Activated CD8-positive, alpha-beta memory T cell treated with anti-CD3 and anti-CD28 coated beads, Interleukin-2, amount 50 U/mL, for 24 hours (primary cell): ENCODE results near the gene GALNS.
"Not testable (repeated sequence)": the region's sequence is repeated elsewhere in the genome, so short reads cannot be mapped to it uniquely, and the experiment has no call there.

Source experiments
- DNase-seq: peaks from one replicate; pipeline ENCODE4 v3.0.0-alpha.2; 2020; ENCODE audit errors: extremely low read depth

Gene GALNS

DNA sequence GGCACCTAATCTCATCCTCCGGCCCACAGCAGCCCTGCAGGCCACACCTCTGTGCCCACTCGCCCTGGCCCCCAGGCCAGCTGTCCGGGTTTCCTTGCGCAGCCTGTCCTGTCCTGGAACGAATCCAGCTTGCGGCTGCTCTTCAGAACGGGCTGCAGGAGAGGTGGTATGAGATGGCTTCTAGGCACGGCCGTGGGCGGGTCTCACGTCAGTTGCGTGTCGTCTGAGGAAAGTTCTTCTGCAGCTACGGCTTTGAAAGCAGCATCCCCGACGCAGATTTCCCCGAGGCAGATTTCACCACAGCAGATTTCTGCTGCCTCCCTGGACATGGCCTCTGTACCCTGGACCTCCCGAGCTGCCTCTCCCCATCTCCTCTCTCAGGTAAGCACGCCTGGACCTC is 18.2 kb downstream of the GALNS start:
- no peak for DNase-seq

DNA sequence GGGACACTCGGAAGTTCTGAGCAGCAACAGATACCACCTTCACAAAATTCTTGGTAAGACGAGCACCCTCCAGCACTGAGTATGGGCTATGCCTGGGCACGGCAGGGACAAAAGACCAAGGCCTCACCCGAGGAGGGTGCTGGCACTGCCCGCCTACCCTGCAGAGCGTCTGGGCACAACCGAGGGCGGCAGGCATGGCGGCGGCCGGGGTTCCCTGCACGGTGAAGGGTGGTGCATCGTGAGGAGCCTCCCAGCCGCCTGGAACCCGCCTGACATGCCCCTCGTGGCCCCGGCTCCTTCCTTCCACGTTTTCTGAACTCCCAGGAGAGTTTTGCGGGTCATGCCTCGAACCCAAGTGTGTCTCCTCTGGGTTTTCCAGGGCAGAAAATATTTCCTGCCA is 18.9 kb downstream of the GALNS start:
- no peak for DNase-seq

DNA sequence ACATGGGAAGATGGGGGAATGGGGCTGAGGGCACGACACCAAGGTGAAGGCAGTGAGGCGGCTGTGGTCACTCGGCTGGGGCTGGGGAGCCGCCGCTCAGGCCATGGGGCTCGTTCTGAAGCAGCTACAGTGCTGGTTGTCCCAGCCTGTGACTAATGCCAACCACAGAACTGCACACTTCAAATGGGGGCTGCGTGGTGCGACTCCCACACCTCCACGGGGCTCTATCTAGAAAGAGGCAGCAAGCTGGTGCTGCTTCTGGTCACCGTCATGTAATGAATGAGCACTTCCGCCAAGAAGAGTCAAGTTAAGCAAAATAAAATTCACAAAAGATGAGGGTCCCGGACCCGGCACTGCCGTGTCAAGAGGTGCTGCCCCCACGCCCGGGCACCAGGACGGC is 20.0 kb downstream of the GALNS start:
- no peak for DNase-seq

DNA sequence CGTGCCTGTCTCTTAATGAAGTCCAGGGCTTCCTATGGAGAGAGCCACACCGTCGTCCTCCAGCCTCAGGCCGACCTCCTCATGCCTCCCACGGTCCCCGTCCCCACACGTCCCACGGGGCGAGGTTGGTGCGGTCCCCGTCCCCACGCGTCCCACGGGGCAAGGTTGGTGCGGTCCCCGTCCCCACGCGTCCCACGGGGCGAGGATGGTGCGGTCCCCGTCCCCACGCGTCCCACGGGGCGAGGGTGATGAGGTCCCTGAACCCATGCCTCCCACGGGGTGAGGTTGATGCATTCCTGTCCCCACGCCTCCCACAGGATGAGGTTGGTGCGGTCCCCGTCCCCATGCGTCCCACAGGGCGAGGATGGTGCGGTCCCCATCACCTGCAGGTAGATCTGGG is 20.9 kb downstream of the GALNS start:
- DNase-seq = no peak

DNA sequence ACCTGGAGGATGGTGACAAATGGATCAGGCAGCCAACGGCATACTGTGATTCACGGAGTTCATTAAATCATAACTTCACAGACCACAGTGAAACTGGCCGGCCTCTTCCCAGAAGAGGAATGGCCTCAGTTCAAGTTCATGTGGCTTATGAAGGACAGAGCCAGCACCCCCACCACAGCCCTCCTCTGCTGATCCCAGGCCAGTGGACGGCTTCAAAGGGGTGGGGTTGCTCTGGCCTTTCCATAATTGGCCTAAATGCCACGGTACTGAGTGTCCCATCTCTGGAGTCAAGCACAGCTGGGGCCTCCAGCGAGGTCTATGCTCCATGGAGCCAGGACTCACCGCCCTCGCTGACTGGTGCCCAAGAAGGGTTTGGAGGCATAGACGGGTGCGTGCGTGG is 21.4 kb downstream of the GALNS start:
- no peak for DNase-seq

DNA sequence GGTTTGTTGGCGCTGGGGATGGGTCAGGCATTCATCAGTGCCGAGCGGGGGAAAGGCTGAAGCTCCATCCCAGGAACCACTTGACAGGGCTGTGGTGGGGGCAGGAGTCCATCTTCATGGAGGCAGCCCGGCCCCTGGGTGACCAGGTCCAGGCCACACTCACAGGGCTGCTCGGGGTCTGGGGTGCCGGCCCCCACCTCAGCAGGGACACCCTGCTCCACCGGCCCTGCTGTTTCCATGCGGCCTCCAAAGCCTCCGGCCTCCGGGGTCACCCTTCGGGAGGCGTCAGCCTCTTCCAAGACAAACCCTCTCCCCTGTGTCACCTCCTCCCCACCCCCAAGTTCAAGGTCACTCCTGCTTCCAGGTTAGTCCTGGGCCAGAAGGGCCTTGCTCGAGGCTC is 22.1 kb downstream of the GALNS start:
- DNase-seq = no peak

DNA sequence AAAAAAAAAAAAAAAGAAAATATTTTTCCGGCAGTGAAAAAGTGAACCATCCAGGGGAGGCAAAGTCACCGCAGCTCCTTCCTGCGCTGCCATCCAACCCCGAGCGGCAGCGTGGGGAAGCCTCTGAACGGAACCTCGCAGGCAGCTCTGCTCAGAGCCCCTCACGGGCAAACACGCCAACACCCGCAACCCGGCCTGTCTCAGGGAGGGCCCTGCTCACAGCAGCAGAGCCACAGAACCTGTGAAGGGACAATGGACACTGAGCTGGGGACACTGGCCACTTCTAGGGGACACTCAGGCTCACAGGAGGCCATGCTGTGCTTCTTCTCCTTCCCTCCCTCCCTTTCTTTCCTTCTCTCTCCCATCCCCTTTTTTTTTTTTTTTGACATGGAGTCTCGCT is 23.7 kb downstream of the GALNS start:
- no peak for DNase-seq

DNA sequence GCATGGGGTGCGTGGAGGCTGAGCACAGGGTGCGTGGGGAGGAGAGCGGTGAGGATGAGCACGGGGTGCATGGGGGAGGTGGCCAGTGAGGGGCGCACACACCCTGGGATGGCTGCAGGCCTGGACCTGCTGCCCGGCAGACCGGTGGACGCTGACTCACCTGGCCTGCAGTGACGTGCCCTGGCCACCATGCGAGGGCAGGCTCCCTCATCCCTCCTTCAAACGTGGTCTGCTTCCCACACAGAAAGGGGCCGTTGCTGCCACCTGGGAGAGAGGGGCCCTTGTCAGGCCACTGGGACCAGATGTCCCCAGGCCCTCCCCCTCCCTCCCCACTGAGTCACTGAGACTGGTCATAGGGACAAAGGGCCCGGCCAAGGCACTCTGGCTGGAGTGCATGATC is 24.9 kb downstream of the GALNS start:
- no peak for DNase-seq

DNA sequence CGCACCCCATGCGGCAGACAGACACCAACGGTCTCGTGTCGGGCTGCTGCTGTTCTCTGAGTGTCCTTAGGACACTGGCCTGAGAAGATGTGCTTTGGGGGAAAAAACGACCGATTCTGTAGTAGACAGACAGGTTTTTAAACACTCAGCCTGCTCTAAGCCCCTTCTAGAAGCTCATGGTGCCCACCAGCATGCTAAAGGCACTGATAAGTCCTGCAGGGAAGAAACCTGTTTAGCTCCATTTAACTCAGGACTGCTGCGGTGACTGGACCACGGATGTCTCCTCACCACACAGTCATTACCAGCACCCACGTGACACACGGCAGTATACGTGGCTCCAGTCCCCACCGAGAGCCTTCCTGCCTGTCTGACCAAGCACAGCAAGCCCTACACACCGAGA is 26.0 kb downstream of the GALNS start:
- no peak for DNase-seq

DNA sequence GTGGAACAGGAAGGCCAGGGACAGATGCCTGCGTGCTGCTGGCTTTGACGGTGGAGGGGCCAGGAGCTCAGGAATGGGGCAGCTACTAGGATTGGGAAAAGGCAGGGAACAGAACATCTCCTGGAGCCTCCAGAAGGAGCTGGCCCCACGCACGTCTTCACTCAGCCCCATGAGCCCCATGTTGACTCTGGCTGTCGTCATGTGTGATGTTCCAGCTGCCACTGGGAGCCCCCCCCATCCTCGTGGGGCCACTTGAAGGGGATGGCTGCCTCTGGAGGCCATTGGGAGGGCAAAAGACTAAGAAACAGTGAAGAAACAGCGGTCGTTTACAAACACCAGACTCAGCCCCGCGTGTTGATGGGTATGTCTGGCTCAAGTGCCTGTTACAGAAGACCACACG is 26.5 kb downstream of the GALNS start:
- no peak for DNase-seq

DNA sequence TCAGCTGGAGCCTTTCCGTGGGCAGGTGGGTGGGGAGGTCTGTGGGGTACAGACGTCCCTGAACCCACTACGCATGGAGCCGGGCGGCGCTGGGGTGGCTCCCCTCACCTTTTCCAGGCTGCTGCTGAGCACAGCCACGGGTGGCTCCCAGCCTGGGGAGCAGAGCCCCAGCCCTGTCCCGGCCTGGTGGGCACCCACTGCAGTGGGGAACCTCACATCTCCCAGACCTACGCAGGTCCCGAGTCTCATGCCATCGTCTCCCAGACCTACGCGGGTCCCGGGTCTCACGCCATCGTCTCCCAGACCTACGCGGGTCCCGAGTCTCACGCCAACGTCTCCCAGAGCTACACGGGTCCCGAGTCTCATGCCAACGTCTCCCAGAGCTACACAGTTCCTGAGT is 28.0 kb downstream of the GALNS start:
- DNase-seq = no peak

DNA sequence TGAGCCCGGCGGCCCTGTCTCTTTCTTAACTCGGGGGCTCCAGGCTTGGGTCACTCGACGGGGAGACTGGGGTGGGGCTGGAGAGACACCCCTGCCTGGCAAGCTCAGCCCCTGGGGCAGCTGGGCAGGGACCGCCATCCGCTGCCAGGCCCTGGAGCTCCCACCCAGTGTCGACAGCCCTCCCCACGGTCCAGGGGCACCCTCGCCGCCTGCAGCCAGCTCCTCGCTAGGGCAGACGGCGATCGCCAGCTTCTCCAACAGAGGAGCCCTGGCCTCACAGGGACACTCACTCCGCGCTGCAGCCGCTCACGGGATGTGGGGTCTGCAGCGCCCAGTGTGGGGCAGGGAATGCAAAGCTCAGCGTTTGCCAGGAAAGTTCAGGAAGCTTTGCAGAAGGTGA is 29.0 kb downstream of the GALNS start:
- no peak for DNase-seq

DNA sequence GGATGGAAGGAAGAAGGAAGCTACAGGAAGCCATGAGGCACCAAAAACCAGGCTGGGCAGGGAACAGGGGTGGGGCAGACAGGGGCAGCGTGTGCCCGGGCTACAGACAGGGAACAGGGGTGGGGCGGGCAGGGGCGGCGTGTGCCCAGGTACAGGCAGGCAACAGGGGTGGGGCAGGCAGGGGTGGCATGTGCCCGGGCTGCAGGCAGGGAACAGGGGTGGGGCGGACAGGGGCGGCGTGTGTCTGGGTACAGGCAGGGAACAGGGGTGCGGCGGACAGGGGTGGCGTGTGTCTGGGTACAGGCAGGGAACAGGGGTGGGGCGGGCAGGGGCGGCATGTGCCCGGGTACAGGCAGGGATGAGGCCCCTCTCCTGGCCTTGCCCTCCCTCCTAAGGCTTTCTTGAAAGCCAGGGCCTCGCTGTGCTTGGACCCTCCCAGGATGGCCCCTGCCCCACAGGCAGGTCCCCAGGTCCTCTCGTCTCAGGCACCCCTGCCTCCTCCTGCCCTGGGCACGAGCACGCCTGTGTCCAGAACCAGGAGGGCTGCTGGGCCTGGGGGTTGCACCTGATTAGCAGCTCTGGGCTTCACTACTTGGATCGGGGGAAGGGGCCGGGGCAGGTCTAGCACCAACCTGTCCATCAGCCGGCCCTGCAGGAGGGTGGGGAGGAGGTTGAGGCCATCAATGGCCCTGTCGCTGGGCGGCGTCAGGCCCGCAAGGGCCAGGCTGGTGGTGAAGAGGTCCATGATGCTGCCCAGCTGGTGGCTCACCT is 30.5 kb downstream of the GALNS start:
- no peak for DNase-seq

DNA sequence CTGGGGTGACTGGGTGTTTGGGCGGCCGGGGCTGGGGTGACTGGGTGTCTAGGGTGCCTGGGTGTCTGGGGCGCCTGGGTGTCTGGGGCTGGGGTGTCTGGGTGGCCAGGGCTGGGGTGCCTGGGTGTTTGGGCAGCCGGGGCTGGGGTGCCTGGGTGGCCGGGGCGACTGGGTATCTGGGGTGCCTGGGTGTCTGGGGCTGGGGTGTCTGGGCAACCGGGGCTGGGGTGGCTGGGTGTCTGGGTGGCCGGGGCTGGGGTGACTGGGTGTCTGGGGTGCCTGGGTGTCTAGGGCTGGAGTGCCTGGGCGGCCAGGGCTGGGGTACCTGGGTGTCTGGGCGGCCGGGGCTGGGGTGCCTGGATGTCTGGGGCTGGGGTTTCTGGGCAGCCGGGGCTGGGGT is 31.6 kb downstream of the GALNS start:
- no peak for DNase-seq

DNA sequence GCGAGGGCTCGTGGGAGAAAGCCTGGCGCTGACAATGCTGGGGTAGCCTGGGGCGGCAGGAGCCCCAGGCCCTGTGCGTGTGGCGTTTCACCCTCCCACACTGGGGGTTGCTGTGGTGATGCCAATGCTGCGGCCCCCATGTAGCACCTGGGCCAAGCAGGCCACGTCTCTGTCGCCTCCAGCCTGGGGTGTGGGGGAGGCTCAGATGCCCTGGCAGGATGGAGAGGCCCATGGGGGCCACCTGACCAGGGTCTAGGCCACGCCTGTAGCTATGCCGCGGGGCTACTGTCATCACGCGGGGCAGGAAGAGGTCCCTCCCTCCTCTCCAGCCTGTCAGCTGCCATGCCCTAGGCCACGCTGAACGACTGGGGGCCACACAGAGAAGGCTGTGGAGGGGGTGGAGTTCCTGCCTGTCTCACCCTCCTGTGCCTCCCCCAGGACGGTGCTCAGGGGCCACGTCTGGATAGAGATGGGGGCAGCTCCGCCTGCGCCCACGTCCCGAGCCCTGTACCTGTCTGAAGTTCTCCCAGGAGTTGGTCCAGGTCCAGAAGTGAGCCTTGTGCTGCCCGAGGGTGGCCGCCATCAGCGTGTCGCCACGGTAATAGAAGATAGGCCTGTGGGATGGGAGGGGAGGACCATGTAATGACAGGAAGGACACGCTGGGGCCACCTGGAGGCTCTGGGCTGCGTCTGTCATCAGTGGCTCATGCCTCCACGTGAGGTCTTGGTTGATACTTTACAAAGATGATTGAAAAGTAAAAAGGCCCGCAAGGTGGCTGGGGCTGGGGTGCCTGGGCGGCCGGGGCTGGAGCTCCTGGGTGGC is 32.3 kb downstream of the GALNS start:
- no peak for DNase-seq

DNA sequence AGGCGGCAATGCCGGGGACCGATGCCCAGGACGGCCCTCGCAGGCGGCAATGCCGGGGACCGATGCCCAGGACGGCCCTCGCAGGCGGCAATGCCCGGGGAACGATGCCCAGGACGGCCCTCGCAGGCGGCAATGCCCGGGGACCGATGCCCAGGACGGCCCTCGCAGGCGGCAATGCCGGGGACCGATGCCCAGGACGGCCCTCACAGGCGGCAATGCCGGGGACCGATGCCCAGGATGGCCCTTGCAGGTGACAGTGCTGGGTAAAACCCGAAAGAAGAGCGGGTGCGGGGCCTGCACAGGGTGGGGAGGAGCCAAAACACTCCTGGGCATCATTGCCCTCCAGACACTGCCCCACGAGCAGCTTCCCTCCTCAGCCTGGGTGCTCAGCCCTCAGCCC is 33.1 kb downstream of the GALNS start:
- DNase-seq = not testable (repeated sequence)

DNA sequence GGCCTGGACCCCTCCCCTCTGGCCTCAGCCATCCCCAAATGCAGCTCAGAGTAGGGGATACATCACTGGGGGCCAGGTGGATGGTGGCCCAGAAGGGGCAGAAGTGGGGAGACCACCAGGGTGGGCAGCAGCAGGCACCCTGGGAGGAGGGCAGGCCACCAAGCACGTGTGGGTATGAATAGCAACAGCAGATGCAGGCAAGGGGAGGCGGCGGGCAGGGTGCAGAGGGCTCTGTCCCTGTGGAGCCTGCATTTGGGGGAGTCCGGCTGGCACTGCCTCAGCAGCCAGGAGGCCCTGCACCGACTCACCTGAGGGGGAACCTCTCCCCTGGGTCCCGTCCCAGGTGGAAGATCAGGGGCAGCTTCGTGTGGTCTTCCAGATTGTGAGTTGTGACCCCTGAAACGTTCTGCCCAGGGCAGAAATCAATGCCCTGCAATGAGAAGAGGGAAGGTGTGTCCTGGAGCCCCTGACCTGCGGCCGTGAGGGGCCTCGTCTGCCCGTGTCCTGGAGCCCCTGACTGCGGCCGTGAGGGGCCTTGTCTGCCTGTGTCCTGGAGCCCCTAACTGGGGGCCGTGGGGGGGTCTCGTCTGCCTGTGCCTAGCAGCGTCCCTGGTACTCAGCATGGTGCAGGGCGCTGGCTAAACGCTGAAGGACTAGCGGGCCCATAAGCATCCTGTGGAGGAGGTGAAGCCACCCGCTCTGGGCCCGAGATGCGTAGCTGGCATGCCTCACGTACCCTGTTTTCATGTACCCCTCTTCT is 34.3 kb downstream of the GALNS start:
- no peak for DNase-seq

DNA sequence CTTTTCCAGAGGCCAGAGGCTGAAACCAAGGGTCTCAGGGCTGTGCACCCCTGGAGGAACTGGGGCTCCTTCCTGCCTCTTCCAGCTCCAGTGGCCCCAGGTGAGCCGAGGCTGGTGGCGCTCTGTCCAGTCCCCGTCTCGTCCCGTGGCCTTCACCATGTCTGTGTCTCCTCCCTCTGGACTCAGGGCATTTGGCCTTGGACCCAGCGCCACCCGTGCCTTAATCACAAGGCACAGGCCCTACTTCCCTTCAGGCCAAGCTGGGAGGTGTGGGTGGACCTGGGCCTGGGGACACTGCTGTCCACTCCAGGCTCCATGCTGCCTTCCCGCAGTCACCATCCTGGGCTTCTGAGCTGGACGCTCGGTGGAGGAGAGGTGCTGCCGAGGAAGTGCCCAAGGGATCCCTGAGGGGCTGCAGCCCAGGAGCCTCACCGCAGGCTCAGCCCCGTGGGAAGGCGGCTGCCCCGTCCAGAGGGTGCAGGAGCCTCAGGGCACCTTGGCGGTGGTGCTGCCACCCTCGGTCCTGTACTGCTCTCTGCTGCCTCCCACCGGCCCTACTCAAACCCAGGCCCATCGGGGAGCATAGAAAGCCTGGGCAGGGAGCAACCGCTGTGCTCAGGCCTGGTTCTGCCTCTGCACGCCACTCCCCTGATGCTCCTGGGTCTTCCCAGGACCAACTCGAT is 35.4 kb downstream of the GALNS start:
- DNase-seq = no peak

DNA sequence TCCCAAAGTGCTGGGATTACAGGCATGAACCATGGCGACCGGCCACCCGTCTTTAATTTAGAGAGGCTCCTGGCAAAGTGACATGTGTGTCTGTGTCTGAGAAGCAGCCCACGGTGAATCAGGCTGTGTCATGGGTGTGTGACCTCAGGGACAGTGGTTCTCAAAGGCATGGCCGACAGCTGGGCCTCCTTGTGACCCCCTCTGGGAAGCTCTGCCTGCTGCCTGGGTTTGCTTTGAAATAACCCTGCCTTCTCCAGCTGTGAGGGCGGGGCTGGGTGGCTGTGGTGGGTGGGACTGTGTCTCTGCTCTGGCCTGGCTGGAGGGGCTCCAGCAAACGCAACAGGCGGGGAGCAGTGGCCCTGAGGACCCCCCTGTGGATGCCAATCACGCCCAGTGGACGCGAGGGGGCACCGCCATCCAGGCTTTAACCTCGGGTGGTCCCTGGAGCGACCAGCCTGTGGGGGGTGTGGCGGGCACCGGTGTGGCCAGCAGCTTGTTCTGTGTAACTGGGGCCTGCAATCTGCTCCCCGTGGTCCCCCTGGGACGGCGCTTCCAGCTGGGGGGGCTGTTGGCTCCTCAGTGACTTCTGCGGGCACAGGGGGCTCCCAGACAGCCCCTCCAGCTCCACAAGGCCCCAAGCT is 36.2 kb downstream of the GALNS start:
- no peak for DNase-seq

DNA sequence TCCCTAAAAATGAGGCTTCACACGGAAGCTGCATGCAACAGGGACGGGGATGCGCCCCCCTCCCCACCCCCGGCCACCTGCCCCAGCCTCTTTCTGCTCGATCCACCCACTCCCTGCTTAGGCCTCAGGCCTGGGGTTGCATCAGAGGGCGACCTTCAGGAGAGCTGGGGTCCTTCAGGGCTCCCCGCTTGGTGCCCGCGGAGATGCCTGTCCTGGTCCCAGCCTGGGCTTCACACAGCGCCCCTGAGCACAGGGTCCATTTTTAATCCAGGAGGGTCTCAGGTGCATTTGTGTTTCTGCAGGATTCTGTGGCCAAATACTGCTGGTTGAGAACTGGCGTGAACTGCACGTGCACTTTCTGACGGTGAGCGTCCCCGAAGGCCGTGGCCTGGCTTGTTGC is 37.6 kb downstream of the GALNS start:
- DNase-seq = no peak

DNA sequence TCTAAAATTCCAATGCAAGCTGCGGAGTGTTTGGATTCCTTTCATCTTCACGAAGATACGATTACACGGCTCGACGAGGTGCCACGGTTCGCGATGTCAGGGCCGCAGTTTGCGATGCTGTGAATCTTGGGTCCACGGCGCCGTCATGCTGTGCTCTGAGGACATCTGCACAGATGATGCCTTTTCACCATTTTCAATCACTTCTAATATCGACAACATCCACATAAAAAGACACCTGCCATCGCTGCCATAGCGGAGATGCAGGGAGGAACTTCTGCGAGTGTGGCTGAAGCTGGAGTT is 38.2 kb downstream of the GALNS start:
- no peak for DNase-seq
